H1 (cell line): ENCODE results near the gene MRPS34. TPM values are rescaled to one million over a fixed set of nuclear protein-coding genes. Genes with fewer than 3 reads are reported as not detected.

Experiments
- CTCF ChIA-PET: fragments of 300-600 bp; sonication (Branson Sonifier 250); formaldehyde crosslinking; loops from one replicate; lab custom pipeline; 2021; ENCODE audit not compliant: partially characterized antibody; lab: Charles Lee
- POLR2A ChIA-PET: fragments of 300-600 bp; sonication (Branson Sonifier 250); formaldehyde crosslinking; loops from one replicate; lab custom pipeline; 2021; ENCODE audit warnings: inconsistent platforms; ENCODE audit not compliant: partially characterized antibody; lab: Charles Lee
- DNase-seq, 2 experiments: peaks; one replicate each; pipeline versions ENCODE4 v3.0.0 to v3.0.0-alpha.2; 2010 to 2022; ENCODE audit warnings: low spot score in 2 of 2, low read depth in 1 of 2, mixed read lengths in 1 of 2
- FAIRE-seq: peaks from 2 replicates; lab custom pipeline; 2011; peaks lifted over from hg19 to GRCh38; lab: Jason Lieb, UNC
- H2AFZ ChIP-seq: 2 replicates; pipeline ENCODE4 v1.8.1; 2012; ENCODE audit warnings: low read length, inconsistent platforms
- H2AK5ac ChIP-seq: 2 replicates; pipeline ENCODE4 v1.6.1; 2013; ENCODE audit warnings: low read depth, low read length
- H2BK120ac ChIP-seq: replicated peaks from 2 replicates; pipeline ENCODE3; 2013; ENCODE audit warnings: low read depth, low read length, inconsistent platforms
- H2BK12ac ChIP-seq: 2 replicates; pipeline ENCODE4 v1.6.1; 2013; ENCODE audit warnings: low read depth, low read length
- H2BK15ac ChIP-seq: 2 replicates; pipeline ENCODE4 v1.6.1; 2013; ENCODE audit warnings: low read length
- H2BK20ac ChIP-seq: 2 replicates; pipeline ENCODE4 v1.6.1; 2013; ENCODE audit warnings: low read length
- H2BK5ac ChIP-seq: 2 replicates; pipeline ENCODE4 v1.6.1; 2013; ENCODE audit warnings: low read depth, low read length
- H3K14ac ChIP-seq: 2 replicates; pipeline ENCODE4 v1.6.1; 2013; ENCODE audit warnings: inconsistent platforms; ENCODE audit not compliant: insufficient read length
- H3K18ac ChIP-seq: 2 replicates; pipeline ENCODE4 v1.6.1; 2013; ENCODE audit warnings: low read length; ENCODE audit errors: extremely low read depth
- H3K23ac ChIP-seq: 2 replicates; pipeline ENCODE4 v1.6.1; 2013; ENCODE audit warnings: inconsistent platforms; ENCODE audit not compliant: insufficient read length
- H3K23me2 ChIP-seq: 2 replicates; pipeline ENCODE4 v1.6.1; 2013; ENCODE audit warnings: low read depth, low read length
- H3K27ac ChIP-seq: 2 replicates; pipeline ENCODE4 v1.6.1; 2011; ENCODE audit warnings: low read depth, low read length, inconsistent platforms
- H3K27me3 ChIP-seq, 4 experiments: replicated peaks in 1 of 4; 1 replicate in 1 of 4; 2 replicates in 3 of 4; pipeline versions ENCODE4 v1.6.1 to v1.8.1; 2011 to 2013; ENCODE audit warnings: low read length in 3 of 4, mild to moderate bottlenecking in 3 of 4, inconsistent platforms in 2 of 4, mixed read lengths in 2 of 4, moderate library complexity in 1 of 4; ENCODE audit not compliant: control insufficient read depth in 3 of 4, insufficient read depth in 3 of 4; ENCODE audit errors: extremely low read depth in 1 of 4
- H3K36me3 ChIP-seq, 4 experiments: 2 replicates each; pipeline versions ENCODE4 v1.6.1 to v1.8.1; 2011 to 2013; ENCODE audit warnings: mild to moderate bottlenecking in 4 of 4, low read length in 3 of 4, moderate library complexity in 2 of 4, control low read depth in 1 of 4, inconsistent platforms in 1 of 4; ENCODE audit not compliant: insufficient read depth in 4 of 4, control insufficient read depth in 2 of 4
- H3K4ac ChIP-seq: replicated peaks from 2 replicates; pipeline ENCODE3; 2013; ENCODE audit warnings: low read length, low read depth, mixed read lengths, inconsistent platforms; ENCODE audit not compliant: insufficient read length
- H3K4me1 ChIP-seq, 4 experiments: replicated peaks in 1 of 4; 1 replicate in 1 of 4; 2 replicates in 3 of 4; pipeline versions ENCODE4 v1.6.1 to v1.8.1; 2011 to 2013; ENCODE audit warnings: low read length in 3 of 4, inconsistent platforms in 2 of 4, mixed read lengths in 1 of 4; ENCODE audit not compliant: insufficient read depth in 4 of 4, control insufficient read depth in 3 of 4
- H3K4me2 ChIP-seq, 2 experiments: 2 replicates each; pipeline versions ENCODE4 v1.6.1 to v1.8.1; 2011 to 2013; ENCODE audit warnings: low read depth in 2 of 2, low read length in 2 of 2, control low read depth in 1 of 2, inconsistent platforms in 1 of 2, mild to moderate bottlenecking in 1 of 2; ENCODE audit not compliant: insufficient read depth in 1 of 2
- H3K4me3 ChIP-seq, 4 experiments: fragments of 200-600, 300-600 bp in 1 of 4; sonication (generic), shearing (Covaris generic), sonication (Bioruptor Twin) in 1 of 4; 2 replicates each; pipeline versions ENCODE4 v1.5.1 to v1.8.1; 2011 to 2016; ENCODE audit warnings: low read length in 4 of 4, low read depth in 3 of 4, control low read depth in 2 of 4, inconsistent platforms in 2 of 4, mild to moderate bottlenecking in 2 of 4, mixed read lengths in 1 of 4, moderate library complexity in 1 of 4; ENCODE audit not compliant: insufficient read depth in 2 of 4; ENCODE audit errors: extremely low read depth in 1 of 4
- H3K56ac ChIP-seq: replicated peaks from 2 replicates; pipeline ENCODE3; 2013; ENCODE audit warnings: low read depth, mild to moderate bottlenecking, mixed read lengths, low read length, inconsistent platforms; ENCODE audit not compliant: insufficient read length
- H3K79me1 ChIP-seq: 2 replicates; pipeline ENCODE4 v1.6.1; 2013; ENCODE audit warnings: low read depth, low read length, control low read depth
- H3K79me2 ChIP-seq, 2 experiments: 2 replicates each; pipeline versions ENCODE4 v1.6.1 to v1.8.1; 2012 to 2013; ENCODE audit warnings: low read length in 2 of 2, mild to moderate bottlenecking in 2 of 2, inconsistent platforms in 1 of 2; ENCODE audit not compliant: insufficient read depth in 2 of 2, control insufficient read depth in 1 of 2
- H3K9ac ChIP-seq, 4 experiments: replicated peaks in 1 of 4; 1 replicate in 1 of 4; 2 replicates in 3 of 4; pipeline versions ENCODE4 v1.6.1 to v1.8.1; 2011 to 2013; ENCODE audit warnings: low read depth in 3 of 4, low read length in 3 of 4, control low read depth in 2 of 4, mild to moderate bottlenecking in 2 of 4, moderate library complexity in 2 of 4, inconsistent platforms in 1 of 4; ENCODE audit errors: extremely low read depth in 1 of 4
- H3K9me3 ChIP-seq, 2 experiments: 2 replicates each; pipeline versions ENCODE4 v1.6.1 to v1.8.1; 2012 to 2013; ENCODE audit warnings: mild to moderate bottlenecking in 2 of 2, moderate library complexity in 2 of 2, control low read depth in 1 of 2, inconsistent platforms in 1 of 2, low read depth in 1 of 2, low read length in 1 of 2, mixed read lengths in 1 of 2; ENCODE audit not compliant: insufficient read depth in 2 of 2
- H4K20me1 ChIP-seq, 2 experiments: replicated peaks in 1 of 2; 2 replicates each; pipeline versions ENCODE3 to v1.8.1; 2011 to 2013; ENCODE audit warnings: inconsistent platforms in 2 of 2, low read length in 2 of 2, mild to moderate bottlenecking in 1 of 2; ENCODE audit not compliant: insufficient read depth in 2 of 2, control insufficient read depth in 1 of 2
- H4K5ac ChIP-seq: 2 replicates; pipeline ENCODE4 v1.6.1; 2013; ENCODE audit warnings: low read length, low read depth, mixed read lengths, inconsistent platforms; ENCODE audit not compliant: insufficient read length
- H4K8ac ChIP-seq: 2 replicates; pipeline ENCODE4 v1.8.0; 2013; ENCODE audit warnings: mild to moderate bottlenecking, moderate library complexity, low read length, inconsistent platforms; ENCODE audit not compliant: insufficient read depth; ENCODE audit errors: extremely low read depth
- H4K91ac ChIP-seq: replicated peaks from 2 replicates; pipeline ENCODE3; 2013; ENCODE audit warnings: low read length, mixed read lengths, inconsistent platforms; ENCODE audit not compliant: insufficient read length
- ASH2L ChIP-seq: fragments of 200-600, 300-600 bp; sonication (generic); IDR thresholded peaks from one replicate; pipeline ENCODE4 v1.7.1; 2017; ENCODE audit warnings: low read length
- CHD1 ChIP-seq: IDR thresholded peaks from 2 replicates; pipeline ENCODE4 v1.6.1; 2012; ENCODE audit warnings: low read depth, low read length, improper control_type of control experiment
- FOSL1 ChIP-seq: IDR thresholded peaks from 2 replicates; pipeline ENCODE4 v1.6.1; 2011; ENCODE audit warnings: mild to moderate bottlenecking, low read depth, low read length, moderate library complexity; ENCODE audit not compliant: insufficient read depth
- JUND ChIP-seq: IDR thresholded peaks from 2 replicates; pipeline ENCODE4 v1.6.1; 2011; ENCODE audit warnings: mild to moderate bottlenecking, improper control_type of control experiment, low read length
- KDM1A ChIP-seq: fragments of 200-600, 300-600 bp; sonication (generic); IDR thresholded peaks from 2 replicates; pipeline ENCODE4 v1.7.1; 2016; ENCODE audit warnings: mild to moderate bottlenecking, low read length, borderline replicate concordance
- KDM5A ChIP-seq: fragments of 200-600 bp; IDR thresholded peaks from 2 replicates; pipeline ENCODE4 v1.7.1; 2012; ENCODE audit warnings: mild to moderate bottlenecking, low read length, inconsistent platforms, mixed read lengths
- MAFK ChIP-seq: IDR thresholded peaks from 2 replicates; pipeline ENCODE4 v1.6.1; 2012; ENCODE audit warnings: low read depth, mild to moderate bottlenecking, improper control_type of control experiment, low read length
- NANOG ChIP-seq: IDR thresholded peaks from 2 replicates; pipeline ENCODE4 v1.6.1; 2011; ENCODE audit warnings: low read length, low read depth, mild to moderate bottlenecking, inconsistent platforms; ENCODE audit not compliant: insufficient read depth, poor library complexity, severe bottlenecking
- POU5F1 ChIP-seq: IDR thresholded peaks from 2 replicates; pipeline ENCODE4 v1.6.1; 2011; ENCODE audit warnings: low read depth, mild to moderate bottlenecking, low read length, moderate library complexity
- TAF7 ChIP-seq: optimal IDR thresholded peaks from 2 replicates; pipeline ENCODE3; 2011; ENCODE audit warnings: low read depth, mild to moderate bottlenecking, inconsistent platforms, low read length, moderate library complexity, borderline replicate concordance
- YY1 ChIP-seq: IDR thresholded peaks from 2 replicates; pipeline ENCODE4 v1.6.1; 2011; ENCODE audit warnings: low read depth, mild to moderate bottlenecking, low read length
- ZNF274 ChIP-seq: IDR thresholded peaks from 2 replicates; pipeline ENCODE4 v1.7.0; 2012; ENCODE audit warnings: low read length, borderline replicate concordance; ENCODE audit errors: extremely low read depth
- WGBS, 2 experiments: shearing (Covaris generic) in 1 of 2; methylation state at CpG; one replicate each; pipeline versions ENCODE4 v1.1.6 to v1.1.7; 2013 to 2015; ENCODE audit warnings: low lambda C conversion rate in 2 of 2, mixed read lengths in 2 of 2, inconsistent platforms in 1 of 2, low coverage in 1 of 2, missing lambda C conversion rate in 1 of 2; ENCODE audit not compliant: insufficient replicate concordance in 2 of 2, insufficient coverage in 1 of 2, insufficient read length in 1 of 2; ENCODE audit errors: extremely low coverage in 1 of 2, missing lambda C conversion rate in 1 of 2; 5-methylcytosine and 5-hydroxymethylcytosine counted together
- polyA plus RNA-seq, 7 experiments: library from polyadenylated mRNA; depleted of rRNA in 3 of 7; stranded (reverse) in 5 of 7; unstranded in 2 of 7; fragments of >200 nt in 5 of 7; fragments of 200-250 nt in 2 of 7; gene quantifications; 1 replicate in 5 of 7; 2 replicates in 1 of 7; 4 replicates in 1 of 7; pipeline versions ENCODE4 v1.2.1 to v1.2.3, GENCODE V29; 2011 to 2013; ENCODE audit warnings: missing spikeins in 2 of 7, mixed read lengths in 2 of 7
- total RNA-seq: library from RNA; stranded (reverse); fragmentation: NEBNext Ultra II Directional; extraction: Animal tissue kit (Norgen Biotek cat#: 25700); gene quantifications from 2 replicates; pipeline ENCODE4 v1.2.1, GENCODE V29; 2021

Gene MRPS34
- total and polyA plus RNA-seq, 2 of the 8 experiments (the other 6 are each of a cell fraction or from before 2014, with no cell fraction given) = 168 to 252 TPM

GRCh38 chr16:1768061-1768766 lies 4.7 kb downstream of the MRPS34 start:
- peaks cover 1 to 10% of the 10 kb centered on the region in 2 experiments for H4K20me1 ChIP-seq
- ChIA-PET CTCF (interaction anchor here (0.6 to 1.5 kb wide), 6 partner anchors 62 to 692 kb away, joined by 3 to 4 read pairs (median 4); partner anchors contain the start of genes MAPK8IP3 and TEDC2), POLR2A (interaction anchor here (0.9 to 13.5 kb wide), 7 partner anchors 9 to 196 kb away, joined by 3 to 246 read pairs (median 6); partner anchors contain the start of genes NUBP2, RPS2 and SPSB3)
- H3K4me3 ChIP-seq = no peak overlapping the region
- no peak overlapping the region for H3K4me2 ChIP-seq
- H3K4ac ChIP-seq = no peak overlapping the region
- no peak overlapping the region for H2BK20ac ChIP-seq
- no peak for DNase-seq
- peaks cover 0 to 25% (median 14%) of the 10 kb centered on the region in 4 experiments; a peak in 5 of 7 replicates for H3K4me1 ChIP-seq
- 0 out of 2 replicates have a peak overlapping the region, but pooled peaks have one; percentile 6 for H2BK5ac ChIP-seq
- H3K27ac ChIP-seq = no peak overlapping the region
- no peak overlapping the region for H2AFZ ChIP-seq
- H4K5ac ChIP-seq = no peak overlapping the region
- no peak overlapping the region for H2BK120ac ChIP-seq
- H3K18ac ChIP-seq = no peak overlapping the region
- H3K23me2 ChIP-seq = peaks cover 13% of the 10 kb centered on the region
- no peak overlapping the region for H2BK15ac ChIP-seq
- no peak overlapping the region for H3K56ac ChIP-seq
- WGBS, 2 experiments = 93% methylated on average over 24 of the region's 41 CpGs; no CpG with 5 or more reads in 1 of the 2 experiments
- no peak overlapping the region for H4K8ac ChIP-seq
- no peak overlapping the region for H3K9ac ChIP-seq
- no peaks in the 10 kb centered on the region; a peak in 1 of 4 replicates for H3K9me3 ChIP-seq
- no peak overlapping the region for H3K23ac ChIP-seq
- no peak for FAIRE-seq
- H3K27me3 ChIP-seq = no peaks in the 10 kb centered on the region
- peaks cover 0 to 7% of the 10 kb centered on the region in 2 experiments; a peak in 1 of 4 replicates for H3K79me2 ChIP-seq
- no peak overlapping the region for H3K14ac ChIP-seq
- peaks cover 3 to 37% (median 7%) of the 10 kb centered on the region in 4 experiments; a peak in 4 of 8 replicates for H3K36me3 ChIP-seq
- no peaks in the 10 kb centered on the region for H3K79me1 ChIP-seq
- no peak overlapping the region for H4K91ac ChIP-seq
- H2BK12ac ChIP-seq = no peak overlapping the region
- H2AK5ac ChIP-seq = no peak overlapping the region
- no peak for TF ChIP-seq KDM5A
- TF ChIP-seq YY1 = no peak
- TF ChIP-seq FOSL1 = no peak
- no peak for TF ChIP-seq POU5F1
- TF ChIP-seq ASH2L = no peak
- no peak for TF ChIP-seq ZNF274
- no peak for TF ChIP-seq CHD1
- TF ChIP-seq MAFK = no peak
- TF ChIP-seq NANOG = no peak
- TF ChIP-seq TAF7 = no peak
- no peak for TF ChIP-seq JUND
- TF ChIP-seq KDM1A = no peak
